H1 (cell line): ENCODE measurements around the gene AP2B1. TPM values are rescaled to one million over a fixed set of nuclear protein-coding genes. Genes with fewer than 3 reads are reported as not detected.

Source experiments
- CTCF ChIA-PET: fragments of 300-600 bp; sonication (Branson Sonifier 250); formaldehyde crosslinking; loops from one replicate; lab custom pipeline; 2021; ENCODE audit not compliant: partially characterized antibody; lab: Charles Lee
- POLR2A ChIA-PET: fragments of 300-600 bp; sonication (Branson Sonifier 250); formaldehyde crosslinking; loops from one replicate; lab custom pipeline; 2021; ENCODE audit warnings: inconsistent platforms; ENCODE audit not compliant: partially characterized antibody; lab: Charles Lee
- DNase-seq, 2 experiments: peaks; one replicate each; pipeline versions ENCODE4 v3.0.0 to v3.0.0-alpha.2; 2010 to 2022; ENCODE audit warnings: low spot score in 2 of 2, low read depth in 1 of 2, mixed read lengths in 1 of 2
- FAIRE-seq: peaks from 2 replicates; lab custom pipeline; 2011; peaks lifted over from hg19 to GRCh38; lab: Jason Lieb, UNC
- H2AFZ ChIP-seq: 2 replicates; pipeline ENCODE4 v1.8.1; 2012; ENCODE audit warnings: low read length, inconsistent platforms
- H2AK5ac ChIP-seq: 2 replicates; pipeline ENCODE4 v1.6.1; 2013; ENCODE audit warnings: low read depth, low read length
- H2BK120ac ChIP-seq: replicated peaks from 2 replicates; pipeline ENCODE3; 2013; ENCODE audit warnings: low read depth, low read length, inconsistent platforms
- H2BK12ac ChIP-seq: 2 replicates; pipeline ENCODE4 v1.6.1; 2013; ENCODE audit warnings: low read depth, low read length
- H2BK15ac ChIP-seq: 2 replicates; pipeline ENCODE4 v1.6.1; 2013; ENCODE audit warnings: low read length
- H2BK20ac ChIP-seq: 2 replicates; pipeline ENCODE4 v1.6.1; 2013; ENCODE audit warnings: low read length
- H2BK5ac ChIP-seq: 2 replicates; pipeline ENCODE4 v1.6.1; 2013; ENCODE audit warnings: low read depth, low read length
- H3K14ac ChIP-seq: 2 replicates; pipeline ENCODE4 v1.6.1; 2013; ENCODE audit warnings: inconsistent platforms; ENCODE audit not compliant: insufficient read length
- H3K18ac ChIP-seq: 2 replicates; pipeline ENCODE4 v1.6.1; 2013; ENCODE audit warnings: low read length; ENCODE audit errors: extremely low read depth
- H3K23ac ChIP-seq: 2 replicates; pipeline ENCODE4 v1.6.1; 2013; ENCODE audit warnings: inconsistent platforms; ENCODE audit not compliant: insufficient read length
- H3K23me2 ChIP-seq: 2 replicates; pipeline ENCODE4 v1.6.1; 2013; ENCODE audit warnings: low read depth, low read length
- H3K27ac ChIP-seq: 2 replicates; pipeline ENCODE4 v1.6.1; 2011; ENCODE audit warnings: low read depth, low read length, inconsistent platforms
- H3K27me3 ChIP-seq, 4 experiments: replicated peaks in 1 of 4; 1 replicate in 1 of 4; 2 replicates in 3 of 4; pipeline versions ENCODE4 v1.6.1 to v1.8.1; 2011 to 2013; ENCODE audit warnings: low read length in 3 of 4, mild to moderate bottlenecking in 3 of 4, inconsistent platforms in 2 of 4, mixed read lengths in 2 of 4, moderate library complexity in 1 of 4; ENCODE audit not compliant: control insufficient read depth in 3 of 4, insufficient read depth in 3 of 4; ENCODE audit errors: extremely low read depth in 1 of 4
- H3K36me3 ChIP-seq, 4 experiments: 2 replicates each; pipeline versions ENCODE4 v1.6.1 to v1.8.1; 2011 to 2013; ENCODE audit warnings: mild to moderate bottlenecking in 4 of 4, low read length in 3 of 4, moderate library complexity in 2 of 4, control low read depth in 1 of 4, inconsistent platforms in 1 of 4; ENCODE audit not compliant: insufficient read depth in 4 of 4, control insufficient read depth in 2 of 4
- H3K4ac ChIP-seq: replicated peaks from 2 replicates; pipeline ENCODE3; 2013; ENCODE audit warnings: low read length, low read depth, mixed read lengths, inconsistent platforms; ENCODE audit not compliant: insufficient read length
- H3K4me1 ChIP-seq, 4 experiments: replicated peaks in 1 of 4; 1 replicate in 1 of 4; 2 replicates in 3 of 4; pipeline versions ENCODE4 v1.6.1 to v1.8.1; 2011 to 2013; ENCODE audit warnings: low read length in 3 of 4, inconsistent platforms in 2 of 4, mixed read lengths in 1 of 4; ENCODE audit not compliant: insufficient read depth in 4 of 4, control insufficient read depth in 3 of 4
- H3K4me2 ChIP-seq, 2 experiments: 2 replicates each; pipeline versions ENCODE4 v1.6.1 to v1.8.1; 2011 to 2013; ENCODE audit warnings: low read depth in 2 of 2, low read length in 2 of 2, control low read depth in 1 of 2, inconsistent platforms in 1 of 2, mild to moderate bottlenecking in 1 of 2; ENCODE audit not compliant: insufficient read depth in 1 of 2
- H3K4me3 ChIP-seq, 4 experiments: fragments of 200-600, 300-600 bp in 1 of 4; sonication (generic), shearing (Covaris generic), sonication (Bioruptor Twin) in 1 of 4; 2 replicates each; pipeline versions ENCODE4 v1.5.1 to v1.8.1; 2011 to 2016; ENCODE audit warnings: low read length in 4 of 4, low read depth in 3 of 4, control low read depth in 2 of 4, inconsistent platforms in 2 of 4, mild to moderate bottlenecking in 2 of 4, mixed read lengths in 1 of 4, moderate library complexity in 1 of 4; ENCODE audit not compliant: insufficient read depth in 2 of 4; ENCODE audit errors: extremely low read depth in 1 of 4
- H3K56ac ChIP-seq: replicated peaks from 2 replicates; pipeline ENCODE3; 2013; ENCODE audit warnings: low read depth, mild to moderate bottlenecking, mixed read lengths, low read length, inconsistent platforms; ENCODE audit not compliant: insufficient read length
- H3K79me1 ChIP-seq: 2 replicates; pipeline ENCODE4 v1.6.1; 2013; ENCODE audit warnings: low read depth, low read length, control low read depth
- H3K79me2 ChIP-seq, 2 experiments: 2 replicates each; pipeline versions ENCODE4 v1.6.1 to v1.8.1; 2012 to 2013; ENCODE audit warnings: low read length in 2 of 2, mild to moderate bottlenecking in 2 of 2, inconsistent platforms in 1 of 2; ENCODE audit not compliant: insufficient read depth in 2 of 2, control insufficient read depth in 1 of 2
- H3K9ac ChIP-seq, 4 experiments: replicated peaks in 1 of 4; 1 replicate in 1 of 4; 2 replicates in 3 of 4; pipeline versions ENCODE4 v1.6.1 to v1.8.1; 2011 to 2013; ENCODE audit warnings: low read depth in 3 of 4, low read length in 3 of 4, control low read depth in 2 of 4, mild to moderate bottlenecking in 2 of 4, moderate library complexity in 2 of 4, inconsistent platforms in 1 of 4; ENCODE audit errors: extremely low read depth in 1 of 4
- H3K9me3 ChIP-seq, 2 experiments: 2 replicates each; pipeline versions ENCODE4 v1.6.1 to v1.8.1; 2012 to 2013; ENCODE audit warnings: mild to moderate bottlenecking in 2 of 2, moderate library complexity in 2 of 2, control low read depth in 1 of 2, inconsistent platforms in 1 of 2, low read depth in 1 of 2, low read length in 1 of 2, mixed read lengths in 1 of 2; ENCODE audit not compliant: insufficient read depth in 2 of 2
- H4K20me1 ChIP-seq, 2 experiments: replicated peaks in 1 of 2; 2 replicates each; pipeline versions ENCODE3 to v1.8.1; 2011 to 2013; ENCODE audit warnings: inconsistent platforms in 2 of 2, low read length in 2 of 2, mild to moderate bottlenecking in 1 of 2; ENCODE audit not compliant: insufficient read depth in 2 of 2, control insufficient read depth in 1 of 2
- H4K5ac ChIP-seq: 2 replicates; pipeline ENCODE4 v1.6.1; 2013; ENCODE audit warnings: low read length, low read depth, mixed read lengths, inconsistent platforms; ENCODE audit not compliant: insufficient read length
- H4K8ac ChIP-seq: 2 replicates; pipeline ENCODE4 v1.8.0; 2013; ENCODE audit warnings: mild to moderate bottlenecking, moderate library complexity, low read length, inconsistent platforms; ENCODE audit not compliant: insufficient read depth; ENCODE audit errors: extremely low read depth
- H4K91ac ChIP-seq: replicated peaks from 2 replicates; pipeline ENCODE3; 2013; ENCODE audit warnings: low read length, mixed read lengths, inconsistent platforms; ENCODE audit not compliant: insufficient read length
- CTCF ChIP-seq, 3 experiments: IDR thresholded peaks; 1 replicate in 2 of 3; 2 replicates in 1 of 3; pipeline versions ENCODE4 v1.5.1 to v1.6.1; 2011; ENCODE audit warnings: low read length in 3 of 3, mild to moderate bottlenecking in 3 of 3, inconsistent platforms in 2 of 3, low read depth in 1 of 3, moderate library complexity in 1 of 3; ENCODE audit not compliant: insufficient read depth in 1 of 3; ENCODE audit errors: control extremely low read depth in 1 of 3
- HDAC2 ChIP-seq, 2 experiments: fragments of 300-600 bp in 1 of 2; sonication (generic) in 1 of 2; IDR thresholded peaks; 2 replicates each; pipeline ENCODE4 v1.6.1; 2011 to 2012; ENCODE audit warnings: low read depth in 2 of 2, low read length in 2 of 2, mild to moderate bottlenecking in 2 of 2, moderate library complexity in 2 of 2, borderline replicate concordance in 1 of 2, inconsistent platforms in 1 of 2
- WGBS, 2 experiments: shearing (Covaris generic) in 1 of 2; methylation state at CpG; one replicate each; pipeline versions ENCODE4 v1.1.6 to v1.1.7; 2013 to 2015; ENCODE audit warnings: low lambda C conversion rate in 2 of 2, mixed read lengths in 2 of 2, inconsistent platforms in 1 of 2, low coverage in 1 of 2, missing lambda C conversion rate in 1 of 2; ENCODE audit not compliant: insufficient replicate concordance in 2 of 2, insufficient coverage in 1 of 2, insufficient read length in 1 of 2; ENCODE audit errors: extremely low coverage in 1 of 2, missing lambda C conversion rate in 1 of 2; 5-methylcytosine and 5-hydroxymethylcytosine counted together
- polyA plus RNA-seq, 7 experiments: library from polyadenylated mRNA; depleted of rRNA in 3 of 7; stranded (reverse) in 5 of 7; unstranded in 2 of 7; fragments of >200 nt in 5 of 7; fragments of 200-250 nt in 2 of 7; gene quantifications; 1 replicate in 5 of 7; 2 replicates in 1 of 7; 4 replicates in 1 of 7; pipeline versions ENCODE4 v1.2.1 to v1.2.3, GENCODE V29; 2011 to 2013; ENCODE audit warnings: missing spikeins in 2 of 7, mixed read lengths in 2 of 7
- total RNA-seq: library from RNA; stranded (reverse); fragmentation: NEBNext Ultra II Directional; extraction: Animal tissue kit (Norgen Biotek cat#: 25700); gene quantifications from 2 replicates; pipeline ENCODE4 v1.2.1, GENCODE V29; 2021

The AP2B1 gene
- total and polyA plus RNA-seq, 2 of the 8 experiments (the other 6 are each of a cell fraction or from before 2014, with no cell fraction given) = 95.5 to 199 TPM

- H3K36me3 ChIP-seq = peaks cover 0 to 20% (median 9%) of the 10 kb centered on the region in 4 experiments; a peak in 4 of 8 replicates
- FAIRE-seq (no peak), DNase-seq (no peak)
- no peak overlapping the region for H3K4me3 ChIP-seq
- H4K91ac ChIP-seq = no peak overlapping the region
- H3K79me1 ChIP-seq = no peaks in the 10 kb centered on the region
- no peak overlapping the region for H2AK5ac ChIP-seq
- H3K27me3 ChIP-seq = no peaks in the 10 kb centered on the region
- H3K27ac ChIP-seq = no peak overlapping the region
- no peak overlapping the region for H3K9ac ChIP-seq
- no peak overlapping the region for H3K56ac ChIP-seq
- no peaks in the 10 kb centered on the region for H4K20me1 ChIP-seq
- no peak overlapping the region for H3K14ac ChIP-seq
- H3K23ac ChIP-seq = no peak overlapping the region
- WGBS, 2 experiments = 87% methylated on average over 7 of the region's 7 CpGs; no CpG with 5 or more reads in 1 of the 2 experiments
- no peak overlapping the region for H4K5ac ChIP-seq
- H4K8ac ChIP-seq = no peak overlapping the region
- CTCF ChIA-PET = interaction anchor here (0.6 kb wide), 1 partner anchor 57 kb away, joined by 3 read pairs; no protein-coding TSS in a partner anchor
- H2BK120ac ChIP-seq = no peak overlapping the region
- no peaks in the 10 kb centered on the region for H3K79me2 ChIP-seq
- no peak overlapping the region for H2BK12ac ChIP-seq
- no peak overlapping the region for H3K4me2 ChIP-seq
- TF ChIP-seq HDAC2 (IDR thresholded peaks at IDR 0.05; ENCODE audit: borderline replicate concordance in 1 of 2, low read depth in 2 of 2, low read length in 2 of 2) (no peak), CTCF (IDR thresholded peaks at IDR 0.05; ENCODE audit: control extremely low read depth in 1 of 3, insufficient read depth in 1 of 3, low read depth in 1 of 3, low read length in 3 of 3) (no peak)
- no peak overlapping the region for H2BK15ac ChIP-seq
- no peak overlapping the region for H3K4ac ChIP-seq
- no peak overlapping the region for H2BK5ac ChIP-seq
- no peak overlapping the region for H2BK20ac ChIP-seq
- no peaks in the 10 kb centered on the region for H3K9me3 ChIP-seq
- POLR2A ChIA-PET = interaction anchor here (0.7 kb wide), 1 partner anchor 14 kb away, joined by 3 read pairs; no protein-coding TSS in a partner anchor
- H3K18ac ChIP-seq = no peak overlapping the region
- H3K4me1 ChIP-seq = no peaks in the 10 kb centered on the region
- no peaks in the 10 kb centered on the region for H3K23me2 ChIP-seq
- no peak overlapping the region for H2AFZ ChIP-seq
Observed at GRCh38 chr17:35692512-35693210, 105.5 kb downstream of the AP2B1 start.
